Endothelial cell of umbilical vein (primary cell): ENCODE data around the gene C3orf85. TPM values are rescaled to one million over a fixed set of nuclear protein-coding genes. Genes with fewer than 3 reads are reported as not detected.

Experiments used
- BruUV-seq: library from RNA; stranded (reverse); fragments of 400-500 nt; replicated peaks from 2 replicates; lab custom pipeline; 2021; lab: Mats Ljungman, UMichigan
- CTCF ChIA-PET: fragments of 300-600, 350-600 bp; sonication (Branson Sonifier 250); formaldehyde crosslinking; loops from one replicate; lab custom pipeline; 2021; ENCODE audit warnings: antibody characterized with exemption, inconsistent platforms; lab: Charles Lee
- POLR2A ChIA-PET: fragments of 300-600, 350-600 bp; sonication (Branson Sonifier 250); formaldehyde crosslinking; loops from one replicate; lab custom pipeline; 2021; ENCODE audit warnings: antibody characterized with exemption, inconsistent platforms; lab: Charles Lee
- DNase-seq: peaks from one replicate; pipeline ENCODE4 v3.0.0-alpha.2; 2011; ENCODE audit warnings: low read depth, low spot score
- FAIRE-seq: peaks from 2 replicates; lab custom pipeline; 2011; peaks lifted over from hg19 to GRCh38; lab: Jason Lieb, UNC
- H2AFZ ChIP-seq: 2 replicates; pipeline ENCODE4 v1.6.0; 2012; ENCODE audit warnings: low read depth, low read length, control low read depth, inconsistent platforms
- H3K27ac ChIP-seq: 2 replicates; pipeline ENCODE4 v1.5.1; 2011; ENCODE audit warnings: low read depth, mild to moderate bottlenecking, control low read depth, low read length, moderate library complexity; ENCODE audit not compliant: insufficient read depth
- H3K27me3 ChIP-seq, 2 experiments: 2 replicates each; pipeline versions ENCODE4 v1.6.0 to v1.6.1; 2011; ENCODE audit warnings: low read length in 2 of 2, mixed read lengths in 1 of 2; ENCODE audit not compliant: control insufficient read depth in 2 of 2, insufficient read depth in 2 of 2
- H3K36me3 ChIP-seq, 2 experiments: 2 replicates in 1 of 2; 3 replicates in 1 of 2; pipeline ENCODE4 v1.5.1; 2011; ENCODE audit warnings: low read length in 2 of 2, mild to moderate bottlenecking in 1 of 2, moderate library complexity in 1 of 2; ENCODE audit not compliant: control insufficient read depth in 2 of 2, insufficient read depth in 2 of 2; ENCODE audit errors: extremely low read depth in 1 of 2
- H3K4me1 ChIP-seq: 3 replicates; pipeline ENCODE4 v1.5.1; 2011; ENCODE audit warnings: mild to moderate bottlenecking, low read length; ENCODE audit not compliant: control insufficient read depth, insufficient read depth; ENCODE audit errors: extremely low read depth
- H3K4me2 ChIP-seq: 2 replicates; pipeline ENCODE4 v1.6.1; 2011; ENCODE audit warnings: low read length, control low read depth, mixed read lengths; ENCODE audit not compliant: insufficient read depth
- H3K4me3 ChIP-seq, 3 experiments: fragments of 200-600 bp in 1 of 3; sonication (generic), shearing (Covaris generic) in 1 of 3; replicated peaks in 1 of 3; 2 replicates each; pipeline ENCODE4 v1.5.1; 2011 to 2016; ENCODE audit warnings: control low read depth in 3 of 3, low read length in 3 of 3, mild to moderate bottlenecking in 2 of 3, inconsistent platforms in 1 of 3, low read depth in 1 of 3, moderate library complexity in 1 of 3; ENCODE audit not compliant: insufficient read depth in 1 of 3
- H3K79me2 ChIP-seq: 2 replicates; pipeline ENCODE4 v1.6.0; 2012; ENCODE audit warnings: low read length, inconsistent platforms; ENCODE audit not compliant: control insufficient read depth, insufficient read depth
- H3K9ac ChIP-seq: replicated peaks from 2 replicates; pipeline ENCODE3; 2011; ENCODE audit warnings: low read length, control low read depth; ENCODE audit not compliant: insufficient read depth; ENCODE audit errors: extremely low read depth
- H3K9me1 ChIP-seq: replicated peaks from 3 replicates; pipeline ENCODE4 v1.6.0; 2011; ENCODE audit warnings: mild to moderate bottlenecking, low read length; ENCODE audit not compliant: control insufficient read depth, insufficient read depth; ENCODE audit errors: extremely low read depth
- H3K9me3 ChIP-seq: replicated peaks from 2 replicates; pipeline ENCODE4 v1.5.1; 2012; ENCODE audit warnings: low read length, inconsistent platforms; ENCODE audit not compliant: control insufficient read depth, insufficient read depth
- H4K20me1 ChIP-seq: replicated peaks from 2 replicates; pipeline ENCODE3; 2011; ENCODE audit warnings: mild to moderate bottlenecking, low read length; ENCODE audit not compliant: control insufficient read depth, insufficient read depth; ENCODE audit errors: extremely low read depth
- CTCF ChIP-seq, 2 donors: IDR thresholded peaks; 1 replicate in 1 of 2; 2 replicates in 1 of 2; pipeline ENCODE4 v1.5.1; 2011; ENCODE audit warnings: low read length in 2 of 2, mild to moderate bottlenecking in 2 of 2, moderate library complexity in 2 of 2, control low read depth in 1 of 2, inconsistent platforms in 1 of 2, low read depth in 1 of 2; ENCODE audit not compliant: insufficient read depth in 1 of 2; ENCODE audit errors: extremely low read depth in 1 of 2
- EZH2 ChIP-seq: IDR thresholded peaks from 2 replicates; pipeline ENCODE4 v1.6.1; 2012; ENCODE audit warnings: borderline replicate concordance, low read depth, mild to moderate bottlenecking, moderate library complexity, low read length, inconsistent platforms; ENCODE audit not compliant: severe bottlenecking
- FOS ChIP-seq: IDR thresholded peaks from 2 replicates; pipeline ENCODE4 v1.6.1; 2011; ENCODE audit warnings: mild to moderate bottlenecking, low read length, moderate library complexity, borderline replicate concordance; ENCODE audit not compliant: insufficient read depth
- GATA2 ChIP-seq: IDR thresholded peaks from 2 replicates; pipeline ENCODE4 v1.7.0; 2011; ENCODE audit warnings: low read depth, mild to moderate bottlenecking, moderate library complexity, mixed read lengths, low read length; ENCODE audit not compliant: insufficient read length, insufficient read depth
- JUN ChIP-seq: IDR thresholded peaks from 2 replicates; pipeline ENCODE4 v1.6.1; 2011; ENCODE audit warnings: borderline replicate concordance, low read depth; ENCODE audit not compliant: insufficient read length, insufficient read depth
- MAX ChIP-seq: IDR thresholded peaks from 2 replicates; pipeline ENCODE4 v1.6.1; 2011; ENCODE audit not compliant: insufficient read depth, insufficient read length
- MYC ChIP-seq: IDR thresholded peaks from one replicate; pipeline ENCODE4 v1.6.1; 2011; ENCODE audit warnings: mild to moderate bottlenecking, low read depth, low read length
- POLR2A ChIP-seq: IDR thresholded peaks from 2 replicates; pipeline ENCODE4 v1.6.1; 2012; ENCODE audit warnings: low read depth, mild to moderate bottlenecking, control low read depth, low read length
- POLR2AphosphoS5 ChIP-seq: IDR thresholded peaks from 2 replicates; pipeline ENCODE4 v1.6.1; 2012; ENCODE audit warnings: low read depth, mild to moderate bottlenecking, control low read depth, low read length, moderate library complexity; ENCODE audit not compliant: insufficient read depth
- dilution Hi-C: fragments of 300-500 bp; cut with MboI; formaldehyde crosslinking; loops from one replicate; pipeline ENCODE4 v1.15.0; 2019; ENCODE audit warnings: low sequenced_read_pairs; ENCODE audit not compliant: extremely low pct_ligation_motif_present
- intact Hi-C: fragments of 100-400 bp; cut with micrococcal nuclease; formaldehyde crosslinking; loops from one replicate; pipeline ENCODE4 v1.10.0; 2022
- polyA plus RNA-seq, 4 experiments: library from polyadenylated mRNA; depleted of rRNA in 3 of 4; stranded (reverse) in 3 of 4; unstranded in 1 of 4; fragments of >200 nt; gene quantifications; 2 replicates each; pipeline versions ENCODE4 v1.2.1 to v1.2.3, GENCODE V29; 2011 to 2012; ENCODE audit warnings: missing spikeins in 1 of 4
- total RNA-seq: library from RNA; stranded (reverse); gene quantifications from 2 replicates; pipeline ENCODE4 v1.2.3, GENCODE V29; 2021

The C3orf85 gene
- total and polyA plus RNA-seq, 2 donors (not counting 3 experiments of a cell fraction or from before 2014, with no cell fraction given), result not detected

GRCh38 chr3:109109574-109109973 lies 26.9 kb upstream of the C3orf85 start:
- POLR2A ChIA-PET, result no interaction called here
- BruUV-seq, result no TSS peak
- CTCF ChIA-PET, result no interaction called here
- Histone ChIP-seq H4K20me1 (no peaks in the 10 kb centered on the region), H3K4me3 (no peak overlapping the region), H3K4me1 (no peaks in the 10 kb centered on the region), H3K9me3 (no peaks in the 10 kb centered on the region), H3K9me1 (no peaks in the 10 kb centered on the region), H3K4me2 (no peak overlapping the region), H3K36me3 (no peaks in the 10 kb centered on the region), H3K79me2 (no peaks in the 10 kb centered on the region), H3K9ac (no peak overlapping the region), H2AFZ (no peak overlapping the region), H3K27ac (no peak overlapping the region), H3K27me3 (no peaks in the 10 kb centered on the region)
- TF ChIP-seq POLR2A (no peak), POLR2AphosphoS5 (no peak), CTCF (IDR thresholded peaks at IDR 0.05; ENCODE audit: extremely low read depth in 1 of 2, insufficient read depth in 1 of 2, low read depth in 1 of 2, low read length in 2 of 2) (no peak), MYC (no peak), GATA2 (no peak), EZH2 (no peak), JUN (no peak), MAX (no peak), FOS (no peak)
- DNase-seq (no peak), FAIRE-seq (no peak)
- intact Hi-C loops (no loop called here), dilution Hi-C loops (no loop called here)
